T-helper 1 cell treated with Interleukin-12 subunit alpha and Interleukin-12 subunit beta and Interleukin-4 antibody, amounts not matched to agents 30 ng/mL and 1 ng/mL, for 36 hours (primary cell): ENCODE data around the gene COX11. TPM values are rescaled to one million over a fixed set of nuclear protein-coding genes. Genes with fewer than 3 reads are reported as not detected.

ENCODE experiments used
- intact Hi-C: fragments of 100-400 bp; cut with micrococcal nuclease; formaldehyde crosslinking; loops from one replicate; pipeline ENCODE4 v1.15.1; 2024
- total RNA-seq: library from RNA; stranded (reverse); gene quantifications from 2 replicates; pipeline ENCODE4 v1.2.3, GENCODE V29; 2022

COX11 gene, protein sequence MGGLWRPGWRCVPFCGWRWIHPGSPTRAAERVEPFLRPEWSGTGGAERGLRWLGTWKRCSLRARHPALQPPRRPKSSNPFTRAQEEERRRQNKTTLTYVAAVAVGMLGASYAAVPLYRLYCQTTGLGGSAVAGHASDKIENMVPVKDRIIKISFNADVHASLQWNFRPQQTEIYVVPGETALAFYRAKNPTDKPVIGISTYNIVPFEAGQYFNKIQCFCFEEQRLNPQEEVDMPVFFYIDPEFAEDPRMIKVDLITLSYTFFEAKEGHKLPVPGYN
- total RNA-seq, result 43.4 and 47.4 TPM in 2 replicates

DNA sequence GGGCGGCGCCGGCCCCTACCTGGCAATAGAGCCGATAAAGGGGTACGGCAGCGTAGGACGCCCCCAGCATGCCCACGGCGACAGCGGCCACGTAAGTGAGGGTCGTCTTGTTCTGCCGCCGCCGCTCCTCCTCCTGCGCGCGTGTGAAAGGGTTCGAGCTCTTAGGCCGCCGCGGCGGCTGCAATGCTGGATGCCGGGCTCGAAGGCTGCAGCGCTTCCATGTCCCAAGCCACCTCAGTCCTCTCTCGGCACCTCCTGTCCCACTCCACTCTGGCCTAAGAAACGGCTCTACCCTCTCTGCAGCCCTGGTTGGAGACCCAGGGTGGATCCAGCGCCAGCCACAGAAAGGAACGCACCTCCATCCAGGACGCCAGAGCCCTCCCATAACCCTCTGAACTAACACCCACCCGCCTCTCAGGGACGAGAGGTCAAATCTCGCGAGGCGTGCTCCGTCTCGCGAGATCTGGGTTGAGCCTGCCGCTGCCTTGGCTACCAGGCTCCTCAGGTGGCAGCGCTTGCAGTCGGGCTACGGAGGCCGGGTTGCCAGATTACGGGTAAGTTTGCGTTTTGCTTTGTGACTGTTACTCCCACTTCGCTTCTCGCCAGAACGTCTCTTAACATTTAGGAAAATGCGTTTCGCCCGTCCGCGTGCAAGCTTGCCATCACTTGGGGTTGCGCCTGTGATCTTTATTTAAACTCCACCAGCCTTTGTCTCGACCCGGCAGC lies at the start of gene COX11, which contains the start of gene STXBP4:
TSS of gene COX11 (minus strand) at position 393 of the 726 bp plus-strand sequence. CDS start at position 385, 8 bp downstream.
TSS of gene STXBP4 (plus strand) at position 504 of the 726 bp plus-strand sequence. CDS start 17,455 bp downstream, outside the sequence.
- intact Hi-C loops, result loop anchor here (1.0 to 5.0 kb wide), 13 partner anchors 25 to 1814 kb away; partner anchors contain the start of genes HLF, PCTP, SMIM36 and TOM1L1

DNA sequence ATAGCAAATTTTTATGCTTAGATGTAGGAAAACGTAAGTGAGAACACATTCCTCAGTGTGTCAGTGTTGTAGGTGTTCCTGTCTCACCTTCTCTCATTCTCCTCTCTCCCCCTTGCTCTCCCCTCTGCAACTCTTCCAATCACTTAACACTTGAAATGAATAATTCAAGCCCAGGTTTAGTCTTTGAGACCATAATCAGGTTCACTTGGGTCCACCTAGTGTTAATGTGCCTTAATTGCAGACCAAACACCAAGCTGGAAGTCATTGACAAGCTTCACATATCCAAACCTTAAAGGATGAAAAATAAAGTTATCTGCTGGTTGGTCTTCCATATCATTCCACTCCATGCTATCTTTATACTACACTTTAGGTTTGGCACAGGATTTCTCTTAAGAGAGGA lies 37.1 kb upstream of the COX11 start:
- intact Hi-C loops, result no loop called here

DNA sequence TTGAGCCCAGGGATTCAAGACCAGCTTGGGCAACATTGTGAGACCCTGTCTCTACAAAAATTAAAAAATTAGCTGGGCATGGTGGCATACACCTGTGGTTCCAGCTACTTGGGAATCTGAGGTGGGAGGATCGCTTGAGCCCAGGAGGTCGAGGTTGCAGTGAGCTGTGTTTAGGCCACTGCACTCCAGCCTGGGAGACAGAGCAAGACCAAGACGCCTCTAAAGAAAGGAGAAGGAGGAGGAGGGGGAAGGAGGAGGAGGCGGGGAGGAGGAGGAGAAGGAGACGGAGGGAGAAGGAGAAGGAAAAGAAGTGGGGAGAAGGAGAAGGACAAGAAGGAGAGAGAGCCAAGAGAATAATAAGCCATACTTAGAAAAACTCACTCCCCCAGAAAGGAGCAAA lies 36.0 kb upstream of the COX11 start:
- intact Hi-C loops, result no loop called here

DNA sequence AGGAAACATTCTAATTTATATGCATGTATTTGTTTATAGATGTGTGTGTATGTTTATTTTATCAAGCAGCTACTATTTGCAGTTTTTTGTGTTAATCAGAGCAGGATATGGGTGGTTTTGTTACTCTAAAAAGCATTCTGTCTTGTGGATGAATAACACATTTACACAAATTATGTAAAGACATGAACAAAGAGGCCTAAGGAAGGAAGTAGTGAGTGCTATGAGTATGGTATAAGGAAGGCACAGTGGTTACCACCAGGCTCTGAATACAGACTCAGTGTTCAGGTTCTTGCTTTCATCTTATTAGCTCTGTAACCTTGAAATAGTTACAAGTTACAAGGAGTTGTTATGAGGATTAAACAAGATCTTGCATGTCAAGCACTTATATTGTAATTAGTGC lies 34.0 kb upstream of the COX11 start:
- intact Hi-C loops, result no loop called here

DNA sequence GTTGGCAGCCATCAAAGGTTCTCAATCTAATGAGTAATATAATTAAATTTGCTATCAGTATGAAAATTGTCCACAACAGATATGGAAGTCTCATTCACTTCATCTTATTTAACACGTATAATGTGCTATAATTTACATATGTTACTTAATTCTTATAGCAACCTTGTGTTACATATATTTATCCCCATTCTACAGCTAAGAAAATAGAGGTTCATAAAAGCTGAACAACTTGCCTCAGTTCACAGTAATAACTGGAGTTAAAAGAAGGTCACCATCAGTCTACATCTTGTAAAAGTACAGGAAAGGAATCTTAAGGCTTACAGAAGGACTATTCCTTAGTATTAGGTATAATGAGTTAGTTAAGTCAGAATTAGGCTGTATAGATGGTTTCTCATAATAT lies 28.0 kb upstream of the COX11 start:
- intact Hi-C loops, result no loop called here

DNA sequence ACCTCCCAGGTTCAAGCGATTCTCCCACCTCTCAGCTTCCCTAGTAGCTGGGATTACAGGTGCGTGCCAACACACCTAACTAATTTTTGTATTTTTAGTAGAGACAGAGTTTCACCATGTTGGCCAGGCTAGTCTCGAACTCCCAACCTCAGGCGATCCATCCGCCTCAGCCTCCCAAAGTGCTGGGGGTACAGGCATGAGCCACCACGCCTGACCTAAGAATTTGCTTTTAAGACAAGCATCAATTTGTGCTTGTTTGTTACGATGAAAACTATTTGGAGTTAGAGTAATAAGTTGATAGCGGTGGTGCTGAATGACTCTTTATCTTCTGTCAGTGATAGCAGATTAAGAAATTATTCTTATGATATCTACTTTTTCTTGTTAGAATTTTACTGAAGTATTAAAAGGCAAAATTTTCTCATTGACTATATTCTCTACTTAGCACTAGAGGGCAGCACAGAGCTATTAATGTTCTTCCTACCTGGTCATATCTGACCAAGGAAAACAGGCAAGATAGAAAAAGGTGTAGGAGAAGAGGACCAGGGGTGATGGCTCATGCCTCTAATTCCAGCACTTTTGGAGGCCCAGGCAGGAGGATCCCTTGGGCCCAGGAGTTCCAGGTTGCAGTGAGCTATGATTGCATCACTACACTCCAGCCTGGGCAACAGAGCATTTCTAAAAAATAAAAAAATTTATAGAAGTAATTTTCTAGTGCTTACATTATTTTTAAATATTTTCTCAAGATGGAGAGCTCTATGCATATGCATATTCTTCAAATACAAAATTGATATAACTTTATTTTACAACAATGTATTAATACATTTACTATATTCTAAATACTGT lies 24.6 kb upstream of the COX11 start:
- intact Hi-C loops, result loop anchor here (1.0 to 5.0 kb wide), 7 partner anchors 25 to 522 kb away; partner anchors contain the start of genes COX11, HLF and STXBP4

DNA sequence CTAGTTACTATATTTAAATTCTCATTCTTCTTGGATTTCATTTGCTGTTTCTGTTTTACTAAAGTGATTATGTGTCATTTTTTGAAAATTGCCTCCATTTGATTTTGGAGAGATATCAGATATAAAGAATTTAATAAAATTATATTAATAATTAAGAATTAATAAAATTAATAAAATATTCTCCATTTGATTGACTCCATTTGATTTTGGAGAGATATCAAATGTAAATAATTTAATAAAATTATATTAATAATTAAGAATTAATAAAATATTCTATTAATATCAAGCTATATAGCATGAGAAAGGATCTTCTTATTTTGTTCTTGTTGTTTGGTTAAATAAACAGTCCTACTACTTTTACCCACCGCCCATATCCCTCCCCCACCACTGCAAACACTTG lies 23.1 kb upstream of the COX11 start:
- intact Hi-C loops, result loop anchor here (5.0 kb wide), 1 partner anchor 46 kb away; no protein-coding TSS in a partner anchor

DNA sequence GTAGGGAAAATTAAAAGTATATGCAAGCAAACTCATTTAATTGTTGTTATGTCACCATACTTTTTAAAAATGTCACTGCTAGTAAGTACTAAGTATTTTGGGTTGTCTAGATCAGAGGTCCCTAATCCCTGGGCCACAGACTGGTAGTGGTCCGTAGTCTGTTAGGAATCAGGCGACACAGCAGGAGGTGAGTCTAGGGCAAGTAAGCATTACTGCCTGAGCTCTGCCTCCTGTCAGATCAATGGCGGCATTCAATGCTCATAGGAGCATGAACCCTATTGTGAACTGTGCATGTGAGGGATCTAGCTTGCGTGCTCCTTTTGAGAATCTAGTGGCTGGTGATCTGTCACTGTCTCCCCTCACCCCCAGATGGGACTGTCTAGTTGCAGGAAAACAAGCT lies 21.7 kb upstream of the COX11 start:
- intact Hi-C loops, result loop anchor here (5.0 kb wide), 1 partner anchor 47 kb away; no protein-coding TSS in a partner anchor

DNA sequence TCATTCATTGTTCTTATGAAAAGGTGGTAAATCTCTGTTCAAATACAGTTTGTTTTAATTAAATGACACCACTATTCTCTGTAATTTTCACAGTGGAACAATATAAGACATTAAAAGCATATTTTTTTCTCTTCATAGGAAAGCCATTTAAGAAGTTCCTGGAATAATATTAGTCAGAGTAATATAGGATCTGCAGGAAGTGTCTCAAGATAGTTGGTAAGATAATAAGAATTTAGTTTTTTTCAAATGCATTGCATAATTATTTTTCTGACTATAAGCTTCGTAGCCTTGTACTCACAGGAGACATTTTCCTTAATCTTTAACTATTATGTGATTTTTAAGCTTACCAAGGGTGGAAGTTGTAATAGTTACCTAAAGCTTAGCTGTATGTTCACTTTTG lies 17.0 kb upstream of the COX11 start:
- intact Hi-C loops, result no loop called here

DNA sequence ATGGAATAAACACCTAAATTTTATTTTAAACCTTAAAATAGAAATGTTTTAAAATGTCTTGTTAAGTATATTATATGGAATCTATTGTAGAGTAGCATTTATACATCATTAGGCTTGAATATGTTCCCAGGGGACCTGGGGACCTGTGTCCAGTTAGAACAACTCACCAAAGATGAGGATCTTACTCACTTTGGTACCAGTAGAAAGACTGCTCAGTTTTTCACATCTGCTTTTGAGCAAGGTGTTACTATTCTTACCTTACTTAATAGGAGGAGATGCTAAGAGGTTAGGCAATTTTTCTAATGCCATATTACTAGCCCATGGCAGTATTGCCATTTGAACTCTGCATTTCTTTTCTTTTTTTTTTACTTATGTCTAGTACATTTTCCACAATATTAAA lies 14.8 kb upstream of the COX11 start:
- intact Hi-C loops, result no loop called here

DNA sequence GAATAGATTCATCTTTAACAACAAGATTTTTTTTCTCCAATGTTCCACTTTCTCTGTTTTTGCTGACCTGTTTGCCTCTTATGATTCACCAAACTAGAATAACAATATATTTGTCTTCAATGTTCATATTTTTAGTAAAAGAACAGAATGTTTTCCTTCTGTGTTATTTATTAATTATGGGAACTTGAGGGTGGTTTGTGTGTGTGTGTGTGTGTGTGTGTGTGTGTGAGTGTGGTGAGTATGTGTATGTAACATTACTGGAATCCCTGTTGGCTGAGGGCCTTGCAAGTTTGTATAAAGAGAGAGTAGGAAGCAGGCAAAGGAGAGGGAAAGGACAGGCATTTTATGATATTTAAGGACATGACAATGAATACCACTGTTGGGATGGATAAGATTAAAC lies 13.9 kb upstream of the COX11 start:
- intact Hi-C loops, result no loop called here

DNA sequence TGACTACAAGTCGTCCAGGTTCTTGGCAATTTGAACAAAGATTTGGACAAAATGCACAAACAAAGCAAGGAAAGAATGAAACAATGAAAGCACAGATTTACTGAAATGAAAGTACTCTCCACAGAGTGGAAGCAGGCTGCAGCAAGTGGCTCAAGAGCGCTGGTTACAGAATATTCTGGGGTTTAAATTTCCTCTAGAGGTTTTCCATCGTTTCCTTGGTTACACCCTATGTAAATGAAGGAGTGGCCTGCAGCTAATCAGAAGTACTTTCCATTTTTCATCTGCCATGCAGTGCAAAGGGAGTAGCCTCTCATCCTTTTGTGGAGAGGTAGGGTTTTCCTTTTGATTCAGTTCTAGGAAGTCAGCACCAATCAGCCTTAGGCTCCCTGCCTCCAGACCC lies 11.9 kb upstream of the COX11 start:
- intact Hi-C loops, result no loop called here

DNA sequence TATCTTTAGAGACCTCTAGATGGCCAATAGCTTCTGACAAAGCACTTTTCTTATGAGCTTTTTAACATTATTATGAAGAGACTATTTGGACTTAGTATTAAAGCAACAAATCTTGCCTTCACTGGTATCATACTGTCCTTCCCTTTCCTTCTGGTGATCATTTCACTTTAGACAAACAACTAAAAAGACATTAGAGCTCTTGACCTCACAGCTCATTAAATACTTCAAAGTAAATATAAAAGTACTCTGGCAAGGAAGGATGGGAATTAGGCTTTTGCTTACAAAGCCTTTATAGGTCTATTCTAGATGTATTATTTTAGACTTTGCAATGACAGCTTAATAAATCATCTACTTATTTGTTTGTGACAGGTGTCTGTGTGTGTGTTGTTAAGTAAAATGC lies 11.2 kb upstream of the COX11 start:
- intact Hi-C loops, result no loop called here

DNA sequence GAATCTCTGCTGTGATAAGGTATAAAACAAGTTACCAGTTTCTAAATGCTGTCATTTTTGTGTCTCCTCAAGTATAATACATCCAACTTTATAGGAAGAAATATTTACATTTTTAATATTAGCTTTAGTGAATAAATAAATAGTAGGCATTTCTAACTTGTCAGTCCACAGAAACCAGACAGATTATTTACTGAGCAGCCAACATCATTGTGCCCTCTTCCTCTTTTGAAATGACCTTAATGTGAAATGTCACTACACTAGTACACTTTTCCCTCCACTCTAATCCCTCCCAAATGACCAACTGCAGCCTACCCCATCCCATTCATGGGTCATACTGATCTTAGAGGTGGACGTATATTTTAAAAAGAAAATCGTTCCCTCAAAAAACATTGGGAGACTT lies 9.3 kb upstream of the COX11 start:
- intact Hi-C loops, result no loop called here

DNA sequence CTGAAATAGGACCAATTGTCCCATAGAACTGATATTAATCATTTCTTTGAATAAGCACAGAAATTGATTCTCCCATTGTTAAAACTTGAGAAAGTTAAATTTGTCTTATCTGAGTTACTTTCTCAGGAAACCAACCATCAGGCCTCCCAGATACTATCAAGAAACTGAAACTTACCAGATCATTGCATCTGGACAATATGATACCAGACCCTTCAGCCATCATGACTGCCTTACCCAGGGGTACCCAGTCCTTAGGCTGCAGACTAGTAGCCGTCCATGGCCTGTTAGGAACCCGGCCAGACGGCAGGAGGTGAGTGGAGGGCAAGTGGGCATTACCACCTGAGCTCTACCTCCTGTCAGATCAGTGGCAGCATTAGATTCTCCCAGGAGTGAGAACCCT lies 7.9 kb upstream of the COX11 start:
- intact Hi-C loops, result no loop called here

DNA sequence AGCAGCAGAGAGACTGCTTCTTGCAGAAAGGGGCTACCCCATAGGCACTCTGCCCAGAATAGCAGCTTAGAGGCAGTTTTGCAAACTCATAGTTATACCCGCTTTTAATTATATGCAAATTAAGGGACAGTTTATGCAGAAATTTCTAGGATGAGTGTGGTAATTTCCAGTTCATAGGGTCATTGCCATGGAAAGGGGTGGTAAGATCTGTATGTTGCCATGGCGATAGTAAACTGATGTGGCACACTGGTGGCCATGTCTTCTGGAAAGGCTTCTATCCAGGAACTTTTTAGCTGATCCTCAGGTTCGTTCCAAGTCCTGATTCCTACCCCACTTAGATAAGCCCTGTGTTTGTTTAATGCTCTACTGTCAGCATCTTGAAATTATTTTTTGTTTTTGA lies 6.3 kb upstream of the COX11 start:
- intact Hi-C loops, result no loop called here

DNA sequence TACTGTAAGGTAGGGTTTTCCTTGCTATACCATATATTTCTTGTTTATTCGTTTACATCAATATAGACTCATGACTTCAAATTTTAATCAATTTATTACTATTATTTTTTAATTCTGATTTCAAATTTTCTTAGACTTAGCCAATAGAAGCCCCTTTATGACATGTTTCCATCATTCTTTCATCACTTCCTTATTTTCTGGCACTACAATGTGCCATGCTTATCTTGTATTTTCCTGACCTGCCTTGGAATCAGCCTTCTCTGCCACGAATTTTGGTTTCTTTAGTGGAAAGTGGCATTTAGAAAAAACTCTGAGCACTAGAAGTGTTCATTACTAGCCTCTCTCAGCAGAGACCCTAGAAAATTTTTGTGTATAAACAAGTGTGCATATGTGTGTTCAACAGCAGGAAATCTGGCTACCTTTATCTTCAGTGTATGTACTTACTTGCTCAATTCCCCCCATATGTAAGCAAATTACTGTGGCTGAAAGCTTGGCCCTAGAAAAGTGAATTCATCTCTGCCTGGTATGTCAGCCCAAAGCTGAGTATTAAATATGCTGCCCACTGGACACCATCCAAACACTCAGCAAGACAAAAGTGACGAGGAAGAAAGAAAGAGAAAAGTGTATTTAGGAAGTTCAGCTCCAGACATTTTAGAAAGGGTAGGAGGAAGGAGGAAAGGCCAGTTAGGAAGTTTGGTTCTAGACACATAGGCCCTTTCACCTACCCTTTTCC lies 4.1 kb upstream of the COX11 start:
- intact Hi-C loops, result no loop called here

DNA sequence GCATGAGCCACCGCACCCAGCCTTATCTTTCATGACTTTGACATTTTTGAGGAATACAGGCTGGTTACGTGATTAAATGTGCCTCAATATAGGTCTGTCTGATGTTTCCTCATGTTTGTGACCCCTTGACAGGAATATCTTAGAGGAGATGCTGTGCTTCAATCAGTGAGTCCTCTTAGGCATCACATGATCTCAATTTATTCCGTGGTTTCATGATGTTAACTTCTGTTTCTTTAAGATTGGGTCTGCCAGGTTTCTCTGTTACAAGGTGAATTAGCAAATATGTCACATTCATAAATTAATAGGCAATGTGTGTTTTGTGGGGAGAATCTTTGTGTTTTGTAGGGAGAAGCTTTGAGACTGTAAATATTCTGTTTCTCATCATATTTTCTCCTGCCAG lies 3.4 kb upstream of the COX11 start:
- intact Hi-C loops, result no loop called here

DNA sequence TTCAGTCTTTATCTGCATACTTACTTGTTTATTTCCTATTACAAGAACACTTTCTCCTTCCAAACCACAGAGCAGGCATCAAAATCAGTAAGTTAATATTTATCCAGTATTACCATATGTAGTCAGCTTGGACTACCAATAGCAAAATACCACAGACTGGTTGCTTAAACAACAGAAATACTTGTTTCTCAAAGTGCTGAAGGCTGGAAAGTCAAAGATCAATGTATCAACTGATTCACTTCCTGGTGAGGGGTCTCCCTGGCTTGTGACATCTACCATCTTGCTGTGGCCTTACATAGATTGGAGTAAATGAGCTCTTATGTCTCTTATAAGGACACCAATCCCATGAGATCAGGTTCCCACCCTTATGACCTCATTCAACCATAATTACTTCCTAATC lies 2.7 kb upstream of the COX11 start:
- intact Hi-C loops, result no loop called here

DNA sequence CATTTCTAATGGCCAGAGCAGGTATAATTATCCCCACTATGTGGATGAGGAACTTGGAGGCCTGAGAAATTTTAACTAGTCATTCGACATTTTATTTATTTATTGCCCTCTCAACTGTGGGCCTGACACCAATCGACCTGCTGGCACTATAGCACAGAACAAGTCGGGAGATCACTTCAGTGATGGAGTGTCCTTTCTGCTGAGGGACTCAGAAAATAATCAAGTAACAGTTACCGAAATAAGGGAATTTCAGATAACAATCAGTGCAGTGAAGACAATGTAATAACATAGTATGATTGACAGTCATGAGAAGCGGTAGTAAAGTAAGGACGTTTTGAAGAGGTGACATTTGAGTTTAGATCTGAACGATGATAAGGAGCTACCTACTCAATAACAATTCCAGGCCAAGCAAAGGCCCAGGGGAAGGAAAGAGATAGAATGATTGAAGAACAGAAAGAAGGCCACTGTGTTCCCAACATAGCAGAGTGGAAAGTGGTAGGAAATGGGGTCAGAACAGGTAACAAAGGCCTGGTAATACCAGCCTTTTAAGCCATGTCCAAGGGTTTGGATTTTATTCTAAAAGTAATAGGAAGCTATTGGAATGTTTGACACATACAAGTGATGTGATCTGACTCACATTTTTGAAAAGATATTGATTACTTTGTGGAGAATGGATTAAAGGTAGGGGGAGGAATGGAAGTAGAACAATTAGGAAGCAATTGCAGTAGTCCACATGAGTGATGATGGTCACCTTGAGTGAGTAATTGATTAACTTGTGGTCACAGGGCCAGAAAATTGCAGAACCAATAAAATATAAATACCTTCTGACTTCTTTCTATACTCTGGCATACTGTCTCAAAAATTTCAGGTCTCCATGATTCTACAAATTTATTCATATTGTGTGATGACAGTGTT lies 1.5 kb upstream of the COX11 start:
- intact Hi-C loops, result loop anchor here (2.0 to 5.0 kb wide), 6 partner anchors 69 to 1812 kb away; partner anchors contain the start of genes PCTP, SMIM36 and TOM1L1
